Measurements from ENCODE around the gene HEXB. TPM values are rescaled to one million over a fixed set of nuclear protein-coding genes. Genes with fewer than 3 reads are reported as not detected.

Gene HEXB
- total and polyA plus RNA-seq, 11 donors, result 71.3 to 278 (median 106) TPM

- H3K36me3 ChIP-seq, result peaks cover 0 to 100% (median 93%) of the 10 kb centered on the region in 9 donors
- ATAC-seq, result no peak
- 81 to 100% (median 89%) methylated on average over 1 of the region's 1 CpG for WGBS, 4 donors
- no peaks in the 10 kb centered on the region for H3K4me1 ChIP-seq
- no peaks in the 10 kb centered on the region for H3K27me3 ChIP-seq
- no peak for DNase-seq
- TF ChIP-seq, protein P1, sequence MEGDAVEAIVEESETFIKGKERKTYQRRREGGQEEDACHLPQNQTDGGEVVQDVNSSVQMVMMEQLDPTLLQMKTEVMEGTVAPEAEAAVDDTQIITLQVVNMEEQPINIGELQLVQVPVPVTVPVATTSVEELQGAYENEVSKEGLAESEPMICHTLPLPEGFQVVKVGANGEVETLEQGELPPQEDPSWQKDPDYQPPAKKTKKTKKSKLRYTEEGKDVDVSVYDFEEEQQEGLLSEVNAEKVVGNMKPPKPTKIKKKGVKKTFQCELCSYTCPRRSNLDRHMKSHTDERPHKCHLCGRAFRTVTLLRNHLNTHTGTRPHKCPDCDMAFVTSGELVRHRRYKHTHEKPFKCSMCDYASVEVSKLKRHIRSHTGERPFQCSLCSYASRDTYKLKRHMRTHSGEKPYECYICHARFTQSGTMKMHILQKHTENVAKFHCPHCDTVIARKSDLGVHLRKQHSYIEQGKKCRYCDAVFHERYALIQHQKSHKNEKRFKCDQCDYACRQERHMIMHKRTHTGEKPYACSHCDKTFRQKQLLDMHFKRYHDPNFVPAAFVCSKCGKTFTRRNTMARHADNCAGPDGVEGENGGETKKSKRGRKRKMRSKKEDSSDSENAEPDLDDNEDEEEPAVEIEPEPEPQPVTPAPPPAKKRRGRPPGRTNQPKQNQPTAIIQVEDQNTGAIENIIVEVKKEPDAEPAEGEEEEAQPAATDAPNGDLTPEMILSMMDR (IDR thresholded peaks at IDR 0.05), result no peak
- TF ChIP-seq POLR2A (IDR thresholded peaks at IDR 0.05), result no peak
- intact Hi-C loops (cut with DNase I), result no loop called here
- H3K4me3 ChIP-seq, result no peak overlapping the region
- no peak overlapping the region for H3K27ac ChIP-seq
- H3K9me3 ChIP-seq, result no peaks in the 10 kb centered on the region
Observed at GRCh38 chr5:74717596-74717995, 32.6 kb downstream of the HEXB start.

- H3K36me3 ChIP-seq, result peaks cover 0 to 100% (median 98%) of the 10 kb centered on the region in 9 donors
- TF ChIP-seq, protein P1 (IDR thresholded peaks at IDR 0.05), result no peak
- no peak for TF ChIP-seq POLR2A (IDR thresholded peaks at IDR 0.05)
- 36 to 58% (median 56%) methylated on average over 1 of the region's 1 CpG for WGBS, 4 donors
- intact Hi-C loops (cut with DNase I), result no loop called here
- no peaks in the 10 kb centered on the region for H3K9me3 ChIP-seq
- H3K27me3 ChIP-seq, result no peaks in the 10 kb centered on the region
- H3K4me1 ChIP-seq, result no peaks in the 10 kb centered on the region
- H3K27ac ChIP-seq, result no peak overlapping the region
- ATAC-seq (no peak), DNase-seq (no peak)
- H3K4me3 ChIP-seq, result no peak overlapping the region
Observed at GRCh38 chr5:74722271-74722670, 37.2 kb downstream of the HEXB start.

DNA sequence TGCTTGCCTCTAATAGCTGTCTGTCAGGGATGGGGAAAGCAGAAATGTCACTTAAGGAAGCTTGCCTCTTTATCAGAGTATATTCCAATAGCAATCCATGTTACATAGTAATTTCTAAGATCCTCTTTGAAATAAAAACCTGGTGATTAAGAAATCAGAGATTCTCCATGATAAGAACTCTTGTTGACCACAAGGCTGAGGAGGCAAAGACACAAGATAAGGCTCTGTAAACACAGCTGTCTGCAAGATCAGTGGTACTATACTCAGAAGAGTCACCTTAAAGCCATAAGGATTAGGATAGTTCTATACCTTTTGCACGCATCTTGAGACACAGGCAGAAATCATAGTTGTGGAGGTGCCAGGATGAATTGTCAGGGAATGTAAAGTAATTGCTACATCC lies 40.3 kb downstream of the HEXB start:
- H3K4me3 ChIP-seq, result no peak overlapping the region
- intact Hi-C loops (cut with DNase I), result no loop called here
- peaks cover 0 to 100% (median 98%) of the 10 kb centered on the region in 9 donors for H3K36me3 ChIP-seq
- H3K9me3 ChIP-seq, result no peaks in the 10 kb centered on the region
- TF ChIP-seq, protein P1 (IDR thresholded peaks at IDR 0.05), result no peak
- TF ChIP-seq POLR2A (IDR thresholded peaks at IDR 0.05), result no peak
- 96 to 100% (median 98%) methylated on average over 1 of the region's 1 CpG for WGBS, 4 donors
- DNase-seq (no peak), ATAC-seq (no peak)
- no peaks in the 10 kb centered on the region for H3K27me3 ChIP-seq
- no peaks in the 10 kb centered on the region for H3K4me1 ChIP-seq
- H3K27ac ChIP-seq, result no peak overlapping the region

GRCh38 chr5:74736759-74737158 lies 51.7 kb downstream of the HEXB start:
- Histone ChIP-seq H3K4me3 (no peak overlapping the region), H3K9me3 (no peaks in the 10 kb centered on the region), H3K27ac (no peak overlapping the region), H3K27me3 (no peaks in the 10 kb centered on the region), H3K36me3 (peaks cover 0 to 100% (median 94%) of the 10 kb centered on the region in 9 donors), H3K4me1 (no peaks in the 10 kb centered on the region)
- ATAC-seq (no peak), DNase-seq (no peak)
- TF ChIP-seq, protein P1 (IDR thresholded peaks at IDR 0.05), result no peak
- TF ChIP-seq POLR2A (IDR thresholded peaks at IDR 0.05), result no peak
- intact Hi-C loops (cut with DNase I), result no loop called here
- WGBS, 4 donors, result 87 to 95% (median 93%) methylated on average over 6 of the region's 6 CpGs
